Omental fat pad (tissue), 4 donors: ENCODE measurements around the gene FZR1. TPM values are rescaled to one million over a fixed set of nuclear protein-coding genes. Genes with fewer than 3 reads are reported as not detected.

Source experiments
- ATAC-seq: fragments of 150-250 bp; one replicate; pipeline ENCODE4 v1.9.1; 2016; ENCODE audit warnings: mild to moderate bottlenecking, moderate library complexity; ENCODE audit not compliant: low FRiP score
- DNase-seq: peaks from one replicate; pipeline ENCODE4 v3.0.0-alpha.2; 2019; ENCODE audit warnings: low spot score
- CTCF ChIP-seq, 3 donors: fragments of 450-650 bp; IDR thresholded peaks; one replicate each; pipeline ENCODE4 v1.5.1; 2016 to 2017; ENCODE audit warnings: antibody characterized with exemption in 3 of 3, mild to moderate bottlenecking in 3 of 3, moderate library complexity in 2 of 3
- total RNA-seq, 4 donors: library from RNA; depleted of rRNA; stranded (reverse); fragments of >200 nt; gene quantifications; one replicate each; pipeline ENCODE4 v1.1.0, GENCODE V29; 2016

FZR1 gene
- total RNA-seq, 4 donors from 2014 or later, result 10.0 to 33.1 (median 15.3) TPM

GRCh38 chr19:3459965-3460582 is 46.0 kb upstream of the FZR1 start:
- no peak for DNase-seq
- no peak for ATAC-seq
- no peak for TF ChIP-seq CTCF (IDR thresholded peaks at IDR 0.05)

GRCh38 chr19:3462991-3463713 is 43.0 kb upstream of the FZR1 start:
- no peak for DNase-seq
- no peak for TF ChIP-seq CTCF (IDR thresholded peaks at IDR 0.05)
- ATAC-seq, result no peak

- no peak for DNase-seq
- TF ChIP-seq CTCF (IDR thresholded peaks at IDR 0.05), result no peak
- no peak for ATAC-seq
Observed at GRCh38 chr19:3463714-3464586, 42.2 kb upstream of the FZR1 start.

- no peak for ATAC-seq
- no peak for DNase-seq
- TF ChIP-seq CTCF (IDR thresholded peaks at IDR 0.05), result no peak
Observed at GRCh38 chr19:3464587-3465235, 41.4 kb upstream of the FZR1 start.

GRCh38 chr19:3465552-3465951 is 40.6 kb upstream of the FZR1 start:
- ATAC-seq (no peak), DNase-seq (no peak)
- no peak for TF ChIP-seq CTCF (IDR thresholded peaks at IDR 0.05)

- ATAC-seq (no peak), DNase-seq (no peak)
- TF ChIP-seq CTCF (IDR thresholded peaks at IDR 0.05), result no peak
Observed at GRCh38 chr19:3466635-3467034, 39.5 kb upstream of the FZR1 start.
